ENCODE results near the gene UBE2E2.

The UBE2E2 gene

GRCh38 chr3:23487015-23487414, 283.9 kb downstream of the UBE2E2 start:
- H3K27ac ChIP-seq (ENCODE audit: low read length): no peak overlapping the region
- no peaks in the 10 kb centered on the region for H4K20me1 ChIP-seq (ENCODE audit: insufficient read depth, low read length)
- no peak overlapping the region for H2AFZ ChIP-seq (ENCODE audit: low read depth, low read length)
- H3K4me1 ChIP-seq (ENCODE audit: insufficient read depth, low read length): no peaks in the 10 kb centered on the region
- ATAC-seq (ENCODE audit: insufficient read depth, low read depth) (no peak), DNase-seq (no peak)
- no peaks in the 10 kb centered on the region for H3K79me2 ChIP-seq (ENCODE audit: insufficient read depth, low read length)
- no peak overlapping the region for H3K4me3 ChIP-seq (ENCODE audit: low read depth in 1 of 2, low read length in 2 of 2)
- TF ChIP-seq CTCF (IDR thresholded peaks at IDR 0.05; ENCODE audit: borderline replicate concordance, extremely low read depth, low read length, poor library complexity, severe bottlenecking) (no peak), EZH2 (IDR thresholded peaks at IDR 0.05; ENCODE audit: borderline replicate concordance, low read depth, low read length, severe bottlenecking) (no peak)
- H3K36me3 ChIP-seq (ENCODE audit: insufficient read depth, low read length): no peaks in the 10 kb centered on the region
- H3K27me3 ChIP-seq (ENCODE audit: insufficient read depth, low read length, poor library complexity): no peaks in the 10 kb centered on the region
- peaks cover 15% of the 10 kb centered on the region for H3K9me3 ChIP-seq (ENCODE audit: insufficient read depth, low read length, severe bottlenecking)
- no peak overlapping the region for H3K9ac ChIP-seq (ENCODE audit: low read depth, low read length)
- H3K4me2 ChIP-seq (ENCODE audit: insufficient read depth, low read length): no peak overlapping the region

GRCh38 chr3:23488618-23489017, 285.5 kb downstream of the UBE2E2 start:
- no peak overlapping the region for H3K9ac ChIP-seq (ENCODE audit: low read depth, low read length)
- no peak overlapping the region for H3K4me3 ChIP-seq (ENCODE audit: low read depth in 1 of 2, low read length in 2 of 2)
- no peaks in the 10 kb centered on the region for H3K27me3 ChIP-seq (ENCODE audit: insufficient read depth, low read length, poor library complexity)
- H3K4me1 ChIP-seq (ENCODE audit: insufficient read depth, low read length): no peaks in the 10 kb centered on the region
- TF ChIP-seq CTCF (IDR thresholded peaks at IDR 0.05; ENCODE audit: borderline replicate concordance, extremely low read depth, low read length, poor library complexity, severe bottlenecking) (no peak), EZH2 (IDR thresholded peaks at IDR 0.05; ENCODE audit: borderline replicate concordance, low read depth, low read length, severe bottlenecking) (no peak)
- ATAC-seq (ENCODE audit: insufficient read depth, low read depth): no peak
- no peak overlapping the region for H3K4me2 ChIP-seq (ENCODE audit: insufficient read depth, low read length)
- H3K9me3 ChIP-seq (ENCODE audit: insufficient read depth, low read length, severe bottlenecking): peaks cover 15% of the 10 kb centered on the region
- no peak overlapping the region for H3K27ac ChIP-seq (ENCODE audit: low read length)
- no peaks in the 10 kb centered on the region for H3K79me2 ChIP-seq (ENCODE audit: insufficient read depth, low read length)
- no peaks in the 10 kb centered on the region for H3K36me3 ChIP-seq (ENCODE audit: insufficient read depth, low read length)
- DNase-seq: no peak
- H2AFZ ChIP-seq (ENCODE audit: low read depth, low read length): no peak overlapping the region
- H4K20me1 ChIP-seq (ENCODE audit: insufficient read depth, low read length): no peaks in the 10 kb centered on the region

- H3K9me3 ChIP-seq (ENCODE audit: insufficient read depth, low read length, severe bottlenecking): peaks cover 15% of the 10 kb centered on the region
- H3K27ac ChIP-seq (ENCODE audit: low read length): no peak overlapping the region
- no peaks in the 10 kb centered on the region for H3K79me2 ChIP-seq (ENCODE audit: insufficient read depth, low read length)
- H3K27me3 ChIP-seq (ENCODE audit: insufficient read depth, low read length, poor library complexity): no peaks in the 10 kb centered on the region
- TF ChIP-seq EZH2 (IDR thresholded peaks at IDR 0.05; ENCODE audit: borderline replicate concordance, low read depth, low read length, severe bottlenecking): no peak
- no peak for TF ChIP-seq CTCF (IDR thresholded peaks at IDR 0.05; ENCODE audit: borderline replicate concordance, extremely low read depth, low read length, poor library complexity, severe bottlenecking)
- no peak overlapping the region for H2AFZ ChIP-seq (ENCODE audit: low read depth, low read length)
- no peaks in the 10 kb centered on the region for H3K36me3 ChIP-seq (ENCODE audit: insufficient read depth, low read length)
- H3K4me1 ChIP-seq (ENCODE audit: insufficient read depth, low read length): no peaks in the 10 kb centered on the region
- no peaks in the 10 kb centered on the region for H4K20me1 ChIP-seq (ENCODE audit: insufficient read depth, low read length)
- no peak overlapping the region for H3K4me2 ChIP-seq (ENCODE audit: insufficient read depth, low read length)
- DNase-seq: no peak
- ATAC-seq (ENCODE audit: insufficient read depth, low read depth): no peak
- H3K9ac ChIP-seq (ENCODE audit: low read depth, low read length): no peak overlapping the region
- no peak overlapping the region for H3K4me3 ChIP-seq (ENCODE audit: low read depth in 1 of 2, low read length in 2 of 2)
Observed at GRCh38 chr3:23489300-23490158, 286.4 kb downstream of the UBE2E2 start.
